BE2C (cell line): ENCODE data around the gene COL10A1.

ENCODE experiments used
- DNase-seq: peaks from one replicate; pipeline ENCODE4 v3.0.0-alpha.2; 2020
- H3K27me3 ChIP-seq: fragments of 250-450 bp; sonication (Bioruptor Pico); 2 replicates; pipeline ENCODE4 v1.5.1; 2020; ENCODE audit warnings: mild to moderate bottlenecking
- H3K36me3 ChIP-seq: fragments of 250-450 bp; sonication (Bioruptor Pico); 2 replicates; pipeline ENCODE4 v1.5.1; 2020; ENCODE audit warnings: mild to moderate bottlenecking
- H3K4me1 ChIP-seq: fragments of 250-450 bp; sonication (Bioruptor Pico); 2 replicates; pipeline ENCODE4 v1.5.1; 2020
- H3K4me3 ChIP-seq: 2 replicates; pipeline ENCODE4 v1.5.1; 2011; ENCODE audit warnings: low read depth, low read length
- H3K9me3 ChIP-seq: fragments of 250-450 bp; sonication (Bioruptor Pico); 2 replicates; pipeline ENCODE4 v1.5.1; 2020
- CTCF ChIP-seq: IDR thresholded peaks from 2 replicates; pipeline ENCODE4 v1.5.1; 2012; ENCODE audit warnings: mild to moderate bottlenecking, low read depth, low read length

COL10A1 gene

GRCh38 chr6:116105247-116105646, 20.7 kb downstream of the COL10A1 start:
- Histone ChIP-seq H3K9me3 (no peaks in the 10 kb centered on the region), H3K4me1 (peaks cover 5% of the 10 kb centered on the region; the same call in 1 of the 2 replicates), H3K36me3 (no peaks in the 10 kb centered on the region), H3K4me3 (no peak overlapping the region), H3K27me3 (no peaks in the 10 kb centered on the region)
- TF ChIP-seq CTCF, result no peak
- no peak for DNase-seq

GRCh38 chr6:116104636-116105035, 21.3 kb downstream of the COL10A1 start:
- Histone ChIP-seq H3K4me1 (peaks cover 5% of the 10 kb centered on the region; the same call in 1 of the 2 replicates), H3K9me3 (no peaks in the 10 kb centered on the region), H3K27me3 (no peaks in the 10 kb centered on the region), H3K36me3 (no peaks in the 10 kb centered on the region), H3K4me3 (no peak overlapping the region)
- no peak for DNase-seq
- TF ChIP-seq CTCF, result no peak

- DNase-seq, result no peak
- no peak overlapping the region for H3K4me3 ChIP-seq
- no peaks in the 10 kb centered on the region for H3K27me3 ChIP-seq
- H3K9me3 ChIP-seq, result no peaks in the 10 kb centered on the region
- H3K36me3 ChIP-seq, result no peaks in the 10 kb centered on the region
- no peak for TF ChIP-seq CTCF
- no peaks in the 10 kb centered on the region for H3K4me1 ChIP-seq
Measured at GRCh38 chr6:116102873-116103272, 23.1 kb downstream of the COL10A1 start.

DNA sequence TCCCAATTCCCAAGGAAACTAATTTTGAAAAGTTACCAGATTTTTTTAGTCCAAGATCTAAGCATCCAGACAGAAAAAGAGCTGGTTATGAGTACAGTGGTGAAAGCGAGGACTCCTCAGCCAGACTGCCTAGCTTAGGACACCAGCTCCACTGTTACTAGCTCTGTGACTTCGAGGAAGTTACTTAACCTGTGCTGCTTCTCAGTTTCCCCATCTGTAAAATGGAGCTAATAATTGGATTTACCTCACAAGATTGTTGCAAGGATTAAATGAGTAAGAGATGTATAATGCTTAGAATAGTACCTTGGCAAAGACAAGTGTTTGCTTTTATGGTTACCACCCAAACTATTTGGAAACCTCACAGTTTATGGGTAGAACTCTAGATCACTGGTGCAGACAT, 24.1 kb downstream of the COL10A1 start:
- Histone ChIP-seq H3K9me3 (no peaks in the 10 kb centered on the region), H3K36me3 (no peaks in the 10 kb centered on the region), H3K4me3 (peak overlapping the region; percentile 84), H3K4me1 (no peaks in the 10 kb centered on the region), H3K27me3 (no peaks in the 10 kb centered on the region)
- TF ChIP-seq CTCF, result no peak
- DNase-seq, result no peak

GRCh38 chr6:116101302-116101718, 24.6 kb downstream of the COL10A1 start:
- TF ChIP-seq CTCF, result no peak
- Histone ChIP-seq H3K9me3 (no peaks in the 10 kb centered on the region), H3K27me3 (no peaks in the 10 kb centered on the region), H3K4me1 (no peaks in the 10 kb centered on the region), H3K4me3 (peak overlapping the region; percentile 84), H3K36me3 (no peaks in the 10 kb centered on the region)
- DNase-seq, result no peak

- H3K27me3 ChIP-seq, result no peaks in the 10 kb centered on the region
- H3K4me1 ChIP-seq, result no peaks in the 10 kb centered on the region
- DNase-seq, result peak; percentile 85
- H3K4me3 ChIP-seq, result peak within 1 kb of the TSS; percentile 84
- TF ChIP-seq CTCF, result peak; percentile 39
- H3K36me3 ChIP-seq, result no peaks in the 10 kb centered on the region
- H3K9me3 ChIP-seq, result no peaks in the 10 kb centered on the region
Measured at GRCh38 chr6:116100419-116101301, 25.3 kb downstream of the COL10A1 start, which contains the start of gene NT5DC1. Gene NT5DC1 (plus strand): TSS chr6:116100853. CDS start chr6:116100931, 78 bp downstream.
